SH-SY5Y (cell line): ENCODE results near the gene CAPSL.

Experiments
- GATA2 ChIP-seq: IDR thresholded peaks from 2 replicates; pipeline ENCODE4 v1.6.1; 2011; ENCODE audit warnings: mild to moderate bottlenecking, low read depth, low read length
- GATA3 ChIP-seq: IDR thresholded peaks from 2 replicates; pipeline ENCODE4 v1.6.1; 2011; ENCODE audit warnings: low read depth, mild to moderate bottlenecking, low read length, moderate library complexity

DNA sequence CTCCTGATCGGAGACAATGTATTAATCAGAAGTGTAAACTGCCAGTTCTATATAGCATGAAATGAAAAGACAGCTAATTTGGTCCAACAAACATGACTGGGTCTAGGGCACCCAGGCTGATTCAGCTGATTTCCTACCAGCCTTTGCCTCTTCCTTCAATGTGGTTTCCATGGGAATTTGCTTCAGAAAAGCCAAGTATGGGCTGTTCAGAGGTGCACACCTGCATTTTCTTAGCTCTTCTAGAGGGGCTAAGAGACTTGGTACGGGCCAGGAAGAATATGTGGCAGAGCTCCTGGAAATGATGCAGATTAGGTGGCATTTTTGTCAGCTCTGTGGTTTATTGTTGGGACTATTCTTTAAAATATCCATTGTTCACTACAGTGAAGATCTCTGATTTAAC lies 59.3 kb downstream of the CAPSL start:
- TF ChIP-seq GATA3 (no peak), GATA2 (no peak)
